NOMO-1 treated with DMSO at 0.1 percent for 48 hours (cell line): Measurements from ENCODE around the gene LCN9.

ENCODE experiments used
- DNase-seq: peaks from one replicate; lab custom pipeline; 2025; ENCODE audit not compliant: unreplicated experiment; lab: John Stamatoyannopoulos, UW

The LCN9 gene

GRCh38 chr9:135716045-135716444 is 52.9 kb downstream of the LCN9 start:
- no peak for DNase-seq
